ENCODE measurements around the gene PDSS2. TPM values are rescaled to one million over a fixed set of nuclear protein-coding genes. Genes with fewer than 3 reads are reported as not detected.

The PDSS2 gene
- total RNA-seq, 4 donors from 2014 or later, result 18.6 to 32.3 (median 25.6) TPM

GRCh38 chr6:107217248-107217647, 242.1 kb downstream of the PDSS2 start:
- intact Hi-C loops (cut with DNase I), result no loop called here
- no peak for TF ChIP-seq POLR2A (IDR thresholded peaks at IDR 0.05)
- TF ChIP-seq CTCF (IDR thresholded peaks at IDR 0.05), result no peak
- H3K9me3 ChIP-seq, result no peaks in the 10 kb centered on the region
- no peak for DNase-seq
- no peaks in the 10 kb centered on the region for H3K4me1 ChIP-seq
- no peak overlapping the region for H3K4me3 ChIP-seq (replicated peaks in 1 of 3)
- no peak overlapping the region for H3K27ac ChIP-seq
- H3K36me3 ChIP-seq, result no peaks in the 10 kb centered on the region
- H3K27me3 ChIP-seq, result no peaks in the 10 kb centered on the region

GRCh38 chr6:107216197-107216933, 243.0 kb downstream of the PDSS2 start:
- TF ChIP-seq POLR2A (IDR thresholded peaks at IDR 0.05) (no peak), CTCF (IDR thresholded peaks at IDR 0.05) (no peak)
- intact Hi-C loops (cut with DNase I), result no loop called here
- DNase-seq, result no peak
- H3K4me3 ChIP-seq (replicated peaks in 1 of 3), result no peak overlapping the region
- H3K9me3 ChIP-seq, result no peaks in the 10 kb centered on the region
- H3K27ac ChIP-seq, result no peak overlapping the region
- no peaks in the 10 kb centered on the region for H3K4me1 ChIP-seq
- no peaks in the 10 kb centered on the region for H3K36me3 ChIP-seq
- no peaks in the 10 kb centered on the region for H3K27me3 ChIP-seq
- WGBS, 2 donors, result 82 to 84% methylated on average over 8 of the region's 8 CpGs

- H3K36me3 ChIP-seq, result no peaks in the 10 kb centered on the region
- no peak overlapping the region for H3K4me3 ChIP-seq (replicated peaks in 1 of 3)
- H3K27me3 ChIP-seq, result no peaks in the 10 kb centered on the region
- H3K4me1 ChIP-seq, result no peaks in the 10 kb centered on the region
- no peak for DNase-seq
- intact Hi-C loops (cut with DNase I), result no loop called here
- H3K9me3 ChIP-seq, result no peaks in the 10 kb centered on the region
- WGBS, 2 donors, result 94 to 100% methylated on average over 1 of the region's 1 CpG
- H3K27ac ChIP-seq, result no peak overlapping the region
- TF ChIP-seq CTCF (IDR thresholded peaks at IDR 0.05) (no peak), POLR2A (IDR thresholded peaks at IDR 0.05) (no peak)
Measured at GRCh38 chr6:107215334-107215733, 244.0 kb downstream of the PDSS2 start.

GRCh38 chr6:107214655-107215054, 244.7 kb downstream of the PDSS2 start:
- Histone ChIP-seq H3K27me3 (no peaks in the 10 kb centered on the region), H3K36me3 (no peaks in the 10 kb centered on the region), H3K4me3 (replicated peaks in 1 of 3) (no peak overlapping the region), H3K9me3 (no peaks in the 10 kb centered on the region), H3K27ac (no peak overlapping the region), H3K4me1 (peaks cover 0 to 3% of the 10 kb centered on the region in 2 donors)
- intact Hi-C loops (cut with DNase I), result no loop called here
- TF ChIP-seq CTCF (IDR thresholded peaks at IDR 0.05), result no peak
- TF ChIP-seq POLR2A (IDR thresholded peaks at IDR 0.05), result no peak
- no peak for DNase-seq

- H3K27ac ChIP-seq, result peak overlapping the region; percentile 55 to 83 (median 68)
- WGBS, 2 donors, result 60 to 67% methylated on average over 8 of the region's 8 CpGs
- no peak overlapping the region for H3K4me3 ChIP-seq (replicated peaks in 1 of 3)
- intact Hi-C loops (cut with DNase I), result no loop called here
- H3K9me3 ChIP-seq, result no peaks in the 10 kb centered on the region
- H3K4me1 ChIP-seq, result peaks cover 9 to 12% of the 10 kb centered on the region in 2 donors
- H3K27me3 ChIP-seq, result no peaks in the 10 kb centered on the region
- H3K36me3 ChIP-seq, result no peaks in the 10 kb centered on the region
- TF ChIP-seq CTCF (IDR thresholded peaks at IDR 0.05) (no peak), POLR2A (IDR thresholded peaks at IDR 0.05) (no peak)
- peak; percentile 24 to 25 for DNase-seq
Measured at GRCh38 chr6:107209406-107210305, 249.7 kb downstream of the PDSS2 start.
